ENCODE data around the gene S100P.

DNA sequence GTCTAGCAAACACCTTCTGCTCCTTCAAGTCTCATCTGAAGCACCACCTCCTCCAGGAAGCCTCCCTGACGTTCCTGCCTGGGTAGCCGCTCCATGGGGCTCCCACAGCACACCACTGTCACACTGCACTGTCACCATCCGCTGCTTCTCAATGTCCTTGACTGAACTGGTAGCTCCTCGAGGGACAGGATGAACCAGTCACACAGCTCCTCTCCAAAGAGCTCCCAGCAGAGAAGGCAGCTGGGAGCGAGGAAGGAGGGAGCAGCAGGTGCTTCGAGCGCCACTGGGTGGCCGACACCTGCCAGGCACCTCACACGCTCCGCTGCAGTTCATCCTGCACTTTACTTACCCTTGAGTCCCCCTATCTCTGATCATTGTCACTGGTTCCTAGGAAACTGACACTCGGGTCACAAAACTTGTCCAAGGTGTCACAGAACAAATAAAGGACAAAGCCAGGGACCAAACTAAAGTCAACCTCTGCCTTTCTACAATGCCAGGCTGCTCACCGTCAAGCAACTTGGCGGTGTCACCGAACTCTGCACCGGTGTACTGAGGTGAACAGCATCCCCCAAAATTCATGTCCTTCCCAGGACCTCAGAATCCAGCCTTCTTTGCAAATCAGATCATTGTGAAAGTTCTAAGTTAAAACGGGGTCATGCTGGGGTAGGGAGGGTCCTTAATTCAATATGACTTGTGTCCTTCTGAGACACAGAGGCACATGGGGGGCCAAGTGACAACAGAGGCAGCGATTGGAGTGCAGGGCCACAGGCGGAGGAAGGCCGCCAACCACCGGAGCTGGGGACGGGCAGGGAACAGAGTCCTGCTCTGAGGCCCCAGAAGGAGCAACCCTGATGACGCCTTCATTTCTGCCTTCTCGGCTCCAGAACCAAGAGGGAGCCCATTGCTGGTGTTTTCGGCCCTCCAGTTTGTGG is 5.5 kb upstream of the S100P start:
- TF ChIP-seq, protein P1, sequence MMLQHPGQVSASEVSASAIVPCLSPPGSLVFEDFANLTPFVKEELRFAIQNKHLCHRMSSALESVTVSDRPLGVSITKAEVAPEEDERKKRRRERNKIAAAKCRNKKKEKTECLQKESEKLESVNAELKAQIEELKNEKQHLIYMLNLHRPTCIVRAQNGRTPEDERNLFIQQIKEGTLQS (IDR thresholded peaks at IDR 0.05), result no peak
- TF ChIP-seq RXRA (IDR thresholded peaks at IDR 0.05) (no peak), RAD21 (IDR thresholded peaks at IDR 0.05) (no peak), GABPA (IDR thresholded peaks at IDR 0.05 in 1 of 2, conservative IDR thresholded peaks at IDR 0.05 in 1 of 2) (no peak)

Measured in liver (tissue), 2 donors.